Osteocyte (in vitro differentiated cells): ENCODE data around the gene ZNF487. TPM values are rescaled to one million over a fixed set of nuclear protein-coding genes. Genes with fewer than 3 reads are reported as not detected.
A peak's percentile ranks its signal among the peaks of the same experiment; 100 is the strongest.

Experiments used
- DNase-seq: peaks from one replicate; pipeline ENCODE4 v3.0.0; 2021; ENCODE audit warnings: mixed read lengths; ENCODE audit not compliant: unreplicated experiment; ENCODE audit errors: extremely low spot score
- H3K27ac Mint-ChIP-seq: one replicate; pipeline ENCODE4 v1.8.0; 2021; ENCODE audit warnings: mild to moderate bottlenecking, mixed read lengths; ENCODE audit not compliant: unreplicated experiment
- H3K27me3 Mint-ChIP-seq: one replicate; pipeline ENCODE4 v1.8.0; 2021; ENCODE audit warnings: mixed read lengths; ENCODE audit not compliant: unreplicated experiment
- H3K36me3 Mint-ChIP-seq: one replicate; pipeline ENCODE4 v1.8.0; 2021; ENCODE audit warnings: mixed read lengths; ENCODE audit not compliant: unreplicated experiment
- H3K4me1 Mint-ChIP-seq: one replicate; pipeline ENCODE4 v1.8.0; 2021; ENCODE audit warnings: mixed read lengths; ENCODE audit not compliant: unreplicated experiment
- H3K4me3 Mint-ChIP-seq: one replicate; pipeline ENCODE4 v1.8.0; 2021; ENCODE audit warnings: mild to moderate bottlenecking, moderate library complexity, mixed read lengths; ENCODE audit not compliant: unreplicated experiment
- H3K9me3 Mint-ChIP-seq: one replicate; pipeline ENCODE4 v1.8.0; 2021; ENCODE audit warnings: mixed read lengths; ENCODE audit not compliant: unreplicated experiment
- long read RNA-seq: library from polyadenylated mRNA; unstranded; transcript quantifications from one replicate; pipeline ENCODE4 v2.0.0, GENCODE V29; 2021
- total RNA-seq: library from RNA; stranded (reverse); gene quantifications from 2 replicates; pipeline ENCODE4 v1.2.1, GENCODE V29; 2021
- TF ChIP-seq, protein P1 (sequence below): fragments of 200-600 bp; sonication (generic); IDR thresholded peaks from 2 replicates; pipeline ENCODE4 v1.5.0; 2021; ENCODE audit warnings: antibody characterized with exemption, mild to moderate bottlenecking, moderate library complexity

The ZNF487 gene
- total RNA-seq, result 3.6 and 6.3 TPM in 2 replicates
- long read RNA-seq, transcript ZNF487-202 (4 exons, 2,111 nt), result major isoform, 5 of 13 reads
- long read RNA-seq, partial matches to known transcripts, result 1 of 13 reads
- long read RNA-seq, other reads (novel, unspliced or antisense), result 2 of 13 reads

DNA sequence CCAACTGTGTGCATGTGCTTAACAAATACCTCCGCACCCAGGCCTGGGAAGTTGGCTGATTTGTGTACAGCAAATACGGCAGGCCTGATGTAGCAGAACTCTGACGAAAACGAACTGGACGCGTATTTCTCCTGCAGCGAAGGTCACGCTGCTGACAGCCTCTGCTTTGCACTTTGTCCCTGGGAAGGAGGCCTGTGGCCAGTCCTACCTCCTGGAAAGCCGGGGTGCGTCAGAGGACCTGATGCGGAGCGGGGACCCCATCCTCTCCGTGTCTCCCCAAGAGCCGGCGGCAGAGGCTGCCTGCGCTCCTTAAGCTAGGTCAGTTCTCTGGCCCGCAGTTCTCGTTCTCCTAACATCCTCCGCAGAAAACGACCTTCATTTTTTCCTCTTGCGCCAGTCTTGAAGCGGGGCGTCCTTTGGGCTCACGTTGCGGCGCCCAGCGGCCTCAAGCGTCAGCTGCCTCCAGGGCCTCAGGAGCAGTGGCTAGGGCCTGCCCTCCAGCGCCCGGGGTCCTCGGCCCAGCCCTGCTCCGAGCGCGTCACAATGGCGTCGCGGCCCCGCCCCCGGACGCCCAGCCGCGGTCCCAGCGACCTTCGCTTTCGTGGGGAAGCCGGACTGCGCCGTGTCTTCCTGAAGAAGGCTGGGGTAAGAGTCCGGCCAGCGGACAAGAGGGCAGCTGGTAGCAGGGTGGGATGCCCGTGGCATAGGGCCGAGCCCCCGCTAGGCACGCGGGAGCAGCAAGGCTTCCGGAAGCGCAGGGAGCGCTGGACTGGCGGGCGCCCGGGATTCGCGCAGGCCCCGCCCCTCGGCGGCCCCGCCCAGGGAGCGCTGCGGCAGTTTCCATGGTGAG, at the start of gene ZNF487:
ZNF487 (plus strand) TSS at position 821 of the 850 bp plus-strand sequence. CDS start 38,703 bp downstream, outside the sequence.
- Mint-ChIP-seq H3K27me3 (no peaks in the 10 kb centered on the region), H3K27ac (peak within 1 kb of the TSS; percentile 99), H3K36me3 (no peaks in the 10 kb centered on the region), H3K9me3 (no peaks in the 10 kb centered on the region), H3K4me3 (peak within 1 kb of the TSS; percentile 98), H3K4me1 (peaks cover 16% of the 10 kb centered on the region)
- peak; percentile 97 for DNase-seq
- TF ChIP-seq, protein P1, sequence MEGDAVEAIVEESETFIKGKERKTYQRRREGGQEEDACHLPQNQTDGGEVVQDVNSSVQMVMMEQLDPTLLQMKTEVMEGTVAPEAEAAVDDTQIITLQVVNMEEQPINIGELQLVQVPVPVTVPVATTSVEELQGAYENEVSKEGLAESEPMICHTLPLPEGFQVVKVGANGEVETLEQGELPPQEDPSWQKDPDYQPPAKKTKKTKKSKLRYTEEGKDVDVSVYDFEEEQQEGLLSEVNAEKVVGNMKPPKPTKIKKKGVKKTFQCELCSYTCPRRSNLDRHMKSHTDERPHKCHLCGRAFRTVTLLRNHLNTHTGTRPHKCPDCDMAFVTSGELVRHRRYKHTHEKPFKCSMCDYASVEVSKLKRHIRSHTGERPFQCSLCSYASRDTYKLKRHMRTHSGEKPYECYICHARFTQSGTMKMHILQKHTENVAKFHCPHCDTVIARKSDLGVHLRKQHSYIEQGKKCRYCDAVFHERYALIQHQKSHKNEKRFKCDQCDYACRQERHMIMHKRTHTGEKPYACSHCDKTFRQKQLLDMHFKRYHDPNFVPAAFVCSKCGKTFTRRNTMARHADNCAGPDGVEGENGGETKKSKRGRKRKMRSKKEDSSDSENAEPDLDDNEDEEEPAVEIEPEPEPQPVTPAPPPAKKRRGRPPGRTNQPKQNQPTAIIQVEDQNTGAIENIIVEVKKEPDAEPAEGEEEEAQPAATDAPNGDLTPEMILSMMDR, result peak; percentile 12

DNA sequence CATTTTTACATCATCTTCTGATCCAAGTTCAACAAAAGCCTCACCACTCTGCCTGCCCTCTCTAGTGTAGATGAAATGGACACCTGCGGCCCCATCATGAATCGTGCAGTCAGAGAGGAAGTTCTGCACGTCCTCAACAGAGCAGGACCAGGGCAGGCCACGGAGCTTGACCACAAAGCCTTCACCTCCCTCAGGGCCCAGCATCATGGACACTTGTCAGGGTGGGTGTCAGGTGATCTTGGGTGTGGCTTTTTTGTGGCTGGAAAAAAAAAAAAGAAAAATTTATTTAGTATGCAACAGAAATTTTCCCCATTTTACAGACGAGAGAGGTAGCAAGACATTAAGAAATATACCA, 49.3 kb upstream of the ZNF487 start:
- Mint-ChIP-seq H3K36me3 (peaks cover 58% of the 10 kb centered on the region), H3K4me1 (peaks cover 7% of the 10 kb centered on the region), H3K27me3 (no peaks in the 10 kb centered on the region), H3K27ac (peak overlapping the region; percentile 40), H3K4me3 (no peak overlapping the region), H3K9me3 (no peaks in the 10 kb centered on the region)
- no peak for DNase-seq
- TF ChIP-seq, protein P1, result no peak

DNA sequence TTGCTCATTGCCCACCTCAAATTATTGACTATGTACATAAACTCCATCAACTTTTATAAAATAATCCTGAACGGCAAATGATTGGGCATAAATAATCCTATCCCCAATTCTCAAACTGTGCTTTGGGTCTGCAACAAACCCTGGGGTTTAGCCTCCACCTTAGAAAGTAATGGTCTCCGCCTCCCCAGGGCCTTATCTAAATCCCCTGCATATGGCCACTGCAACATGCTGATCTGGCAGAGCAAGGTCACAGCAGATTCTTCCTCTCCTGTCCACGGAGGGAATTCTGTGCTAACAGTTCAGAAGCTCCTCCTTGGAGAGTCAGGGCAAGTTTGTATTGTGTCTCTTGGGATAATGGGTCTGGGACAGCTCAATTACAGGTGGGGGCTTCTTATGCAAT, 47.0 kb upstream of the ZNF487 start:
- TF ChIP-seq, protein P1, result no peak
- Mint-ChIP-seq H3K4me1 (peaks cover 17% of the 10 kb centered on the region), H3K27ac (no peak overlapping the region), H3K4me3 (no peak overlapping the region), H3K36me3 (peaks cover 70% of the 10 kb centered on the region), H3K27me3 (no peaks in the 10 kb centered on the region), H3K9me3 (no peaks in the 10 kb centered on the region)
- DNase-seq, result no peak

DNA sequence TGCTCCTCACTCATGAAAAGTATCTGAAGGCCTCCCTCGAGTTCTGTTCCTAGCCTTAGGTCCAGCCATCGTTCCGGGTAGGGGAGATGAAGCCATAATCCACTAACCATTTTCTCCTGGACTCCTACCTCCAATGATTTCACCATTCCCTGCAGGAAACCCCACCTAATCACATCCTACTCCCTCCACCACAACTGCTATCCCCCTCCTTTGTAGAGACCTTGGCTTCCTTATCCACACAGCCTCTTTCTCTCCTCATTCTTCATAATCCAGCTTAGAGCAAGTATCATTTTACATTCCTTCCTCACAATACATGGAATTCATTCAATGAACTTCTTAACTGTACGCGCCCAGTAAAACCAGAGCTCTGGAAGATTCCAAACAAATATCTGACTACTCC, 46.6 kb upstream of the ZNF487 start:
- DNase-seq, result no peak
- Mint-ChIP-seq H3K4me3 (no peak overlapping the region), H3K27me3 (no peaks in the 10 kb centered on the region), H3K4me1 (peaks cover 22% of the 10 kb centered on the region), H3K9me3 (no peaks in the 10 kb centered on the region), H3K36me3 (peaks cover 71% of the 10 kb centered on the region), H3K27ac (peak overlapping the region; percentile 3)
- TF ChIP-seq, protein P1, result no peak

DNA sequence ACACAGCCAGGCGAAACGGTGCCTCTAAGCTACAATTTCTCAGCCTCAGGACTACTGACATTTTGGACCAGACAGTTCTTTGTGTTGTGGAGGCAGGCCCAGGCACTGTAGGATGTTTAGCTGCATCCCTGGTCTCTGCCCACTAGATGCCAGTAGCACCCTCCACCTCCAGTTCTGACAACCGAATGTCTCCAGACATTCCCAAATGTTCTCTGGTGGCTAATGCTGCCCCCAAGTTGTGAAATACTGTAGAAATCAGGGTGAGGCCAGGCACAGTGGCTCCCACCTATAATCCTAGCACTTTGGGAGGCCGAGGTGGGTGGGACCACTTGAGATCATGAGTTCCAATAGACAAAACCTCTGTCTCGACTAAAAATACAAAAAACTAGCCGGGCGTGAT, 46.2 kb upstream of the ZNF487 start:
- H3K27ac Mint-ChIP-seq, result peak overlapping the region; percentile 3
- H3K9me3 Mint-ChIP-seq, result no peaks in the 10 kb centered on the region
- peaks cover 68% of the 10 kb centered on the region for H3K36me3 Mint-ChIP-seq
- peaks cover 26% of the 10 kb centered on the region for H3K4me1 Mint-ChIP-seq
- H3K4me3 Mint-ChIP-seq, result no peak overlapping the region
- no peak for DNase-seq
- no peaks in the 10 kb centered on the region for H3K27me3 Mint-ChIP-seq
- TF ChIP-seq, protein P1, result peak; percentile 60
